Measurements from ENCODE around the gene OR10S1.

DNA sequence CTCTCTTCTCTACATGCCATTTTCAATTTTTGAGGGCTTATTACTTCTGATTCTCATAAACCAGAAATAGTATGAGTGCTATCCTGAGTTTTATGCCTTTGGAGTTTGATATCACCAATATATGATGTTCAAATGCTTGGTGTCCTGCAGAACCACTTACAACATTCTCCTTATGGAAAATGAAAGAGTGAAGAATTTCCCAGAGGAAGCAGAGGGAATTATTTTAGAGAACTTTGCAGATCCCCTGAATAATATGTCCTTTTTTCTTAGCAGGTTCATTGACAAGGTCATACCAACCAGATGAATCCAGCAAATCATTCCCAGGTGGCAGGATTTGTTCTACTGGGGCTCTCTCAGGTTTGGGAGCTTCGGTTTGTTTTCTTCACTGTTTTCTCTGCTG, 38.3 kb downstream of the OR10S1 start, which contains the start of gene OR4D5:
- TF ChIP-seq POLR2AphosphoS5 (IDR thresholded peaks at IDR 0.05; ENCODE audit: insufficient read depth in 1 of 2, low read depth in 1 of 2), result no peak
- TF ChIP-seq, protein P1, sequence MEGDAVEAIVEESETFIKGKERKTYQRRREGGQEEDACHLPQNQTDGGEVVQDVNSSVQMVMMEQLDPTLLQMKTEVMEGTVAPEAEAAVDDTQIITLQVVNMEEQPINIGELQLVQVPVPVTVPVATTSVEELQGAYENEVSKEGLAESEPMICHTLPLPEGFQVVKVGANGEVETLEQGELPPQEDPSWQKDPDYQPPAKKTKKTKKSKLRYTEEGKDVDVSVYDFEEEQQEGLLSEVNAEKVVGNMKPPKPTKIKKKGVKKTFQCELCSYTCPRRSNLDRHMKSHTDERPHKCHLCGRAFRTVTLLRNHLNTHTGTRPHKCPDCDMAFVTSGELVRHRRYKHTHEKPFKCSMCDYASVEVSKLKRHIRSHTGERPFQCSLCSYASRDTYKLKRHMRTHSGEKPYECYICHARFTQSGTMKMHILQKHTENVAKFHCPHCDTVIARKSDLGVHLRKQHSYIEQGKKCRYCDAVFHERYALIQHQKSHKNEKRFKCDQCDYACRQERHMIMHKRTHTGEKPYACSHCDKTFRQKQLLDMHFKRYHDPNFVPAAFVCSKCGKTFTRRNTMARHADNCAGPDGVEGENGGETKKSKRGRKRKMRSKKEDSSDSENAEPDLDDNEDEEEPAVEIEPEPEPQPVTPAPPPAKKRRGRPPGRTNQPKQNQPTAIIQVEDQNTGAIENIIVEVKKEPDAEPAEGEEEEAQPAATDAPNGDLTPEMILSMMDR (IDR thresholded peaks at IDR 0.05), result no peak
